Uterus (tissue), 2 donors: ENCODE data around the gene GALNTL6.

Experiments used
- POLR2A ChIP-seq, 2 donors: fragments of 450-650 bp; IDR thresholded peaks; one replicate each; pipeline ENCODE4 v1.6.1; 2016; ENCODE audit warnings: antibody characterized with exemption in 2 of 2, mild to moderate bottlenecking in 1 of 2, moderate library complexity in 1 of 2
- TF ChIP-seq, protein P1 (sequence below), 4 experiments: fragments of 200-600 bp in 2 of 4; fragments of 450-650 bp in 2 of 4; sonication (generic) in 2 of 4; IDR thresholded peaks; one replicate each; pipeline ENCODE4 v1.5.1; 2016 to 2019; ENCODE audit warnings: antibody characterized with exemption in 4 of 4, mild to moderate bottlenecking in 2 of 4, moderate library complexity in 1 of 4

DNA sequence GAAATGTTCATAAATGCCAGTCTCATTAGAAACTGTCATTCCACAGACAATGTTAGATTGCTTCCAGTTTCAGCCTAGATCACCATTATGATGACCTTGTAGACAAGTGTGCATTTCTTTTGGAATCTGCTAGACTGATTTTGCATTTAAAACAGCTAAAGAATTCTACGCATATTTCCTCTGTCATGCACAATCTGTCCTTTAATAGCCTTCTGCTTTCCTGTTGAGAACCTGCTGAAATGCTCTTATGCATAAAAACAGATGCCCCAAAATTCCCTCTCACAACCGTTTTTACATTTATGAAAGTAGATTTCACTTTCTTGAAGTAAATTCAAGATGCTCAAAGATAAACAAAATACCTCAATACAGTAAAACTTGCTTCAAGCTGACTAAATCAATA lies 673.3 kb downstream of the GALNTL6 start:
- TF ChIP-seq, protein P1, sequence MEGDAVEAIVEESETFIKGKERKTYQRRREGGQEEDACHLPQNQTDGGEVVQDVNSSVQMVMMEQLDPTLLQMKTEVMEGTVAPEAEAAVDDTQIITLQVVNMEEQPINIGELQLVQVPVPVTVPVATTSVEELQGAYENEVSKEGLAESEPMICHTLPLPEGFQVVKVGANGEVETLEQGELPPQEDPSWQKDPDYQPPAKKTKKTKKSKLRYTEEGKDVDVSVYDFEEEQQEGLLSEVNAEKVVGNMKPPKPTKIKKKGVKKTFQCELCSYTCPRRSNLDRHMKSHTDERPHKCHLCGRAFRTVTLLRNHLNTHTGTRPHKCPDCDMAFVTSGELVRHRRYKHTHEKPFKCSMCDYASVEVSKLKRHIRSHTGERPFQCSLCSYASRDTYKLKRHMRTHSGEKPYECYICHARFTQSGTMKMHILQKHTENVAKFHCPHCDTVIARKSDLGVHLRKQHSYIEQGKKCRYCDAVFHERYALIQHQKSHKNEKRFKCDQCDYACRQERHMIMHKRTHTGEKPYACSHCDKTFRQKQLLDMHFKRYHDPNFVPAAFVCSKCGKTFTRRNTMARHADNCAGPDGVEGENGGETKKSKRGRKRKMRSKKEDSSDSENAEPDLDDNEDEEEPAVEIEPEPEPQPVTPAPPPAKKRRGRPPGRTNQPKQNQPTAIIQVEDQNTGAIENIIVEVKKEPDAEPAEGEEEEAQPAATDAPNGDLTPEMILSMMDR (IDR thresholded peaks at IDR 0.05) = no peak
- TF ChIP-seq POLR2A (IDR thresholded peaks at IDR 0.05) = no peak
